Measurements from ENCODE around the gene TMEM238L.

GRCh38 chr17:10842658-10843057 is 38.8 kb upstream of the TMEM238L start:
- TF ChIP-seq, protein P1, sequence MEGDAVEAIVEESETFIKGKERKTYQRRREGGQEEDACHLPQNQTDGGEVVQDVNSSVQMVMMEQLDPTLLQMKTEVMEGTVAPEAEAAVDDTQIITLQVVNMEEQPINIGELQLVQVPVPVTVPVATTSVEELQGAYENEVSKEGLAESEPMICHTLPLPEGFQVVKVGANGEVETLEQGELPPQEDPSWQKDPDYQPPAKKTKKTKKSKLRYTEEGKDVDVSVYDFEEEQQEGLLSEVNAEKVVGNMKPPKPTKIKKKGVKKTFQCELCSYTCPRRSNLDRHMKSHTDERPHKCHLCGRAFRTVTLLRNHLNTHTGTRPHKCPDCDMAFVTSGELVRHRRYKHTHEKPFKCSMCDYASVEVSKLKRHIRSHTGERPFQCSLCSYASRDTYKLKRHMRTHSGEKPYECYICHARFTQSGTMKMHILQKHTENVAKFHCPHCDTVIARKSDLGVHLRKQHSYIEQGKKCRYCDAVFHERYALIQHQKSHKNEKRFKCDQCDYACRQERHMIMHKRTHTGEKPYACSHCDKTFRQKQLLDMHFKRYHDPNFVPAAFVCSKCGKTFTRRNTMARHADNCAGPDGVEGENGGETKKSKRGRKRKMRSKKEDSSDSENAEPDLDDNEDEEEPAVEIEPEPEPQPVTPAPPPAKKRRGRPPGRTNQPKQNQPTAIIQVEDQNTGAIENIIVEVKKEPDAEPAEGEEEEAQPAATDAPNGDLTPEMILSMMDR (IDR thresholded peaks at IDR 0.05), result no peak
- no peak for TF ChIP-seq EP300 (IDR thresholded peaks at IDR 0.05)
- TF ChIP-seq POLR2AphosphoS5 (IDR thresholded peaks at IDR 0.05), result no peak
